ENCODE measurements around the gene RAB31.

DNA sequence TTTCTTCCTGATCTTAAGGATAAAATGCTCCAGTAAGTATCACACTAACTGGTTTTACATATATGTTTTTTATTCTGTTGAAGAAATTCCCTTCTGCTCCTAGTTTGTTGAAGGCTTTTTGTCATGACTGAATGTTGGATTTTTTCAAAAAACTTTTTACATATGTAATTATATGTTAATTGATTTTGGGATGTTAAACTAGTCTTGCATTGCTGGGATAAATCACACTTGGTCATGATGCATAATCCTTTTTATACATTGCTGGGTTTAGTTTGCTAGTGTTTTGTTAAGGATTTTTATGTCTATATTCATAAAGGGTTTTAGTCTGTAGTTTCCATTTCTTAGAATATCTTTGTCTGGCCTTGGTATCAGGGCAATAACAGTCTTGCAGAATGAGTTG is 112.0 kb downstream of the RAB31 start:
- TF ChIP-seq, protein P1, sequence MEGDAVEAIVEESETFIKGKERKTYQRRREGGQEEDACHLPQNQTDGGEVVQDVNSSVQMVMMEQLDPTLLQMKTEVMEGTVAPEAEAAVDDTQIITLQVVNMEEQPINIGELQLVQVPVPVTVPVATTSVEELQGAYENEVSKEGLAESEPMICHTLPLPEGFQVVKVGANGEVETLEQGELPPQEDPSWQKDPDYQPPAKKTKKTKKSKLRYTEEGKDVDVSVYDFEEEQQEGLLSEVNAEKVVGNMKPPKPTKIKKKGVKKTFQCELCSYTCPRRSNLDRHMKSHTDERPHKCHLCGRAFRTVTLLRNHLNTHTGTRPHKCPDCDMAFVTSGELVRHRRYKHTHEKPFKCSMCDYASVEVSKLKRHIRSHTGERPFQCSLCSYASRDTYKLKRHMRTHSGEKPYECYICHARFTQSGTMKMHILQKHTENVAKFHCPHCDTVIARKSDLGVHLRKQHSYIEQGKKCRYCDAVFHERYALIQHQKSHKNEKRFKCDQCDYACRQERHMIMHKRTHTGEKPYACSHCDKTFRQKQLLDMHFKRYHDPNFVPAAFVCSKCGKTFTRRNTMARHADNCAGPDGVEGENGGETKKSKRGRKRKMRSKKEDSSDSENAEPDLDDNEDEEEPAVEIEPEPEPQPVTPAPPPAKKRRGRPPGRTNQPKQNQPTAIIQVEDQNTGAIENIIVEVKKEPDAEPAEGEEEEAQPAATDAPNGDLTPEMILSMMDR (conservative IDR thresholded peaks at IDR 0.05; ENCODE audit: low read depth, low read length): no peak
- TF ChIP-seq EZH2 (IDR thresholded peaks at IDR 0.05; ENCODE audit: borderline replicate concordance, low read depth, low read length, poor library complexity, severe bottlenecking): no peak
